GM12891 (cell line): ENCODE results near the gene CLIC6.
A peak's percentile ranks its signal among the peaks of the same experiment; 100 is the strongest.

Source experiments
- DNase-seq: peaks from one replicate; pipeline ENCODE4 v3.0.0; 2011; ENCODE audit warnings: low spot score; ENCODE audit not compliant: insufficient read length
- FAIRE-seq: peaks from 2 replicates; lab custom pipeline; 2011; peaks lifted over from hg19 to GRCh38; lab: Jason Lieb, UNC
- PAX5 ChIP-seq: IDR thresholded peaks from 2 replicates; pipeline ENCODE4 v1.6.1; 2011; ENCODE audit warnings: low read length, moderate library complexity, mild to moderate bottlenecking; ENCODE audit not compliant: insufficient read depth, severe bottlenecking
- POLR2A ChIP-seq: IDR thresholded peaks from 2 replicates; pipeline ENCODE4 v1.6.1; 2011; ENCODE audit warnings: low read depth, low read length, control low read depth
- POLR2AphosphoS5 ChIP-seq: IDR thresholded peaks from 2 replicates; pipeline ENCODE4 v1.6.1; 2011; ENCODE audit warnings: low read depth, low read length, control low read depth
- POU2F2 ChIP-seq: IDR thresholded peaks from 2 replicates; pipeline ENCODE4 v1.6.1; 2011; ENCODE audit warnings: low read depth, mild to moderate bottlenecking, control low read depth, low read length, moderate library complexity
- SPI1 ChIP-seq: IDR thresholded peaks from 2 replicates; pipeline ENCODE4 v1.6.1; 2011; ENCODE audit warnings: low read depth, low read length, control low read depth
- TAF1 ChIP-seq: IDR thresholded peaks from 2 replicates; pipeline ENCODE4 v1.6.1; 2011; ENCODE audit warnings: low read depth, low read length, control low read depth

The CLIC6 gene

DNA sequence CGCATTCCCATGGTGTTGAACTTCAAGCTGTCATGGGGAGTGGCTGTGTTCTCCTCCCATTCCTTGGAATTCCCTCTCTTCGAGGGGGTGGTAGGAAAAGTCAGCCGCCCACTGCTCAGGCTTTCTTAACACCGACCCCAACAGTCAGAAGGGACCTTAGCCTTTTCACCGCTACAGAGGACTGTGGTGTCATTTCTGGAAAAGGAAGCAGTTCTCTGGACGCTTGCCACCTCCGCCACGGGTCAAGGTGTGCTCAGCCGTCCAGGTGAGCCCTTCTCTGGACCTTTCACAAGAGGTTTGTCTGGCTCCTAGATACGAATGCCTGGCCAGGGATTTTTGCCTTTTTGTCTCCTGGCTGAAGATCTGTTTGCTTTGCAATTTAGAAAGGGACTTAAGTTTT lies 31.8 kb downstream of the CLIC6 start:
- no peak for DNase-seq
- TF ChIP-seq POLR2A: no peak
- TF ChIP-seq POU2F2: no peak
- no peak for TF ChIP-seq TAF1
- TF ChIP-seq SPI1: no peak
- no peak for TF ChIP-seq PAX5
- no peak for TF ChIP-seq POLR2AphosphoS5
- no peak for FAIRE-seq

DNA sequence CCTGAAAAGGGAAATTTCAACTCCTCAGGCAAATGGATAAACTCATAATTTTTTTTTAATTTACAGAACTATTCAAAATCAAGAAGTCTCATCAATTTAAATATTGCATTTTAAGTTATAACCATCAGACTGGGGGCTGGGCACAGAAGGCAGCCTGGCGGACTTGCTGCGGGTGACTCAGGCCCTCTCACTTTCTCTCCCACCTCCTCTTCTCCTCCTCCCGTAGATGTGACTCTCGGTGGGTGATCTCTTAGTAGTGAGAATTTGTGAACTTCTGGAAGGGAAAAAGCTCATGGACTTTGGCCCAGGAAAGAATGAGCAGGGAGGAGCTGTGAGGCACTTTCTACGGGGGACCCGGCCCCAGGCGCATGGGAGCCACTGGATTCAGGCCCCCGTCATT lies 32.9 kb downstream of the CLIC6 start:
- DNase-seq: no peak
- no peak for FAIRE-seq

DNA sequence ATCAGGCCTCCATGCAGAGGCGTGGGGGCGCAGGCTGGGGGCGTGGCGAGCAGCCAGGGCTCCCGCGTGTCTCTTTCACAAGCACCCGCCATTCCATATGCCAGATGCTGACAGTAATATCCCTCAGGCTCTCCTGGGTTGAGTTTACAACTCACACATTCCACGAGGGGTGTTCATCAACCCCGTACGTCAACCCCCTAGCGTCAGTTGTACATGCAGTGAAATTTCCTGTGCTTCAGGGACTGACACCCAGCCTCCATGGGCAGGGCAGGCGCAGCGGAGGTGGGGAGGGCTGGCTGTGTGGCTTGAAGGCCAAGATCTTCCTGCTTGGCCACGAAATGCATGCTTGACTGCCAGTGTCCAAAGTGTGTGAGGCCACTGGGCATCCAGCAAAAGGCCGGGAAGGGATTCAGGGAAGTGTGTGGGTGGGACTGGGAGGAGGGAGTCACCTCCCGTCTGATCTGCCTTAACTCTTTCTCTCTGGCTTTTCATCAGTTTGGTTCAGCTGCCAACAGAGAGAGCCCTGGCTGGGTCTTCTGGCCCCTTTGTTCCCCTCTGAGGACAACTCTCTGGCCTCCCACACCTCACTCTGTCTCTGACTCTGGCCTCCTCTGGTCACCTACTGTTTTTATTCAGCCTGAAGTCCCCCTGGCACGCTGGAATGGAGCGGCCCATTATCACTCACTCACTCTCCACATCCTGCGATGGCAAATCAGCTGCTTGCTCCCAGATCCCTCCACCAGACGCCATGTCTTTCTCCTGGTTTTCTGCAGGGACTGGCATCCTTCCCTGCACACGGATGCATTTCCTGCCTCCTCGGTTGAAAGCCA lies 33.8 kb downstream of the CLIC6 start:
- FAIRE-seq (no peak), DNase-seq (no peak)
- no peak for TF ChIP-seq POLR2A
- no peak for TF ChIP-seq POU2F2
- TF ChIP-seq PAX5: no peak
- TF ChIP-seq SPI1: no peak
- no peak for TF ChIP-seq TAF1
- TF ChIP-seq POLR2AphosphoS5: no peak

More for the DNA sequence above, 32.9 kb downstream of the CLIC6 start:
- TF ChIP-seq POLR2A (no peak), POLR2AphosphoS5 (no peak), TAF1 (no peak), SPI1 (no peak), PAX5 (no peak), POU2F2 (no peak)

DNA sequence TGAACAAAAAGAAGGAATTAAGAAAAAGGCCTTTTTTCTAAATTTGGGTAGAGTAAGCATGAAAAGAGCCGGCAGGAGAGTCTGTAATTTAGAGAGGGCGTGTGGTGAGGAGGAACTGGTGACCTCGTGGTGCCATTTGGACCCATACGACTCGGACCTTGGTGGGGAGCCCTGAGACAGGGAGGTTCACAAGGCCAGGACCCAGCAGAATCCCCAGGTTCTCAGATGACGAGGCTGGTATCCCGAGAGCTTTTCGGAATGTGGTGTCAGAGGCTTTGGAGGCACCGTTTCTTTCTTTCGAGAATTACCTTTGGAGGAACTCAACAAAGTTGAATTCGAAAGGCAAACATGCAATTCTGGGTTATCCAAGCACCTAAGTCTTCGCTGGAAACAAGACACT lies 34.8 kb downstream of the CLIC6 start:
- no peak for DNase-seq
- TF ChIP-seq PAX5: no peak
- TF ChIP-seq TAF1: no peak
- no peak for TF ChIP-seq SPI1
- no peak for TF ChIP-seq POLR2A
- no peak for TF ChIP-seq POLR2AphosphoS5
- TF ChIP-seq POU2F2: no peak
- no peak for FAIRE-seq

DNA sequence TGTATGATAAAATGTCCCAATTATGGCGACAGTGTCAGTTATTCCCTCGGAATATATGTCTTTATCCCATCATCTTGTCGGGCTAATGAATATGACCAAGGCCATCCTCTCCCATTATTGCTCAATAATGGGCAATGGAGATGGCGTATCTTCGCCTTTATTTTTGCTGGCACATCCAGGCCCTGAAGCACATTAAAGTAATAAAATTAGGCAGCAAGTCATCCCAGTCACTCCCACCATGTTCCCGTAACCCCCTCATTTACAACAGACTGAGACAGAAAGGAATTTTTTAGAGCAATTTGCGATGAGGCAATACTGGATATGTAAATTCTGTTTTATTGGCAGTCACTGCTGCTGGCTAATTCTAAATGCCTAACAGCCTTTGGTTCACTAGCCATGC lies 35.3 kb downstream of the CLIC6 start:
- DNase-seq (no peak), FAIRE-seq (no peak)
- TF ChIP-seq TAF1 (no peak), SPI1 (no peak), POU2F2 (no peak), POLR2AphosphoS5 (no peak), PAX5 (no peak), POLR2A (no peak)

DNA sequence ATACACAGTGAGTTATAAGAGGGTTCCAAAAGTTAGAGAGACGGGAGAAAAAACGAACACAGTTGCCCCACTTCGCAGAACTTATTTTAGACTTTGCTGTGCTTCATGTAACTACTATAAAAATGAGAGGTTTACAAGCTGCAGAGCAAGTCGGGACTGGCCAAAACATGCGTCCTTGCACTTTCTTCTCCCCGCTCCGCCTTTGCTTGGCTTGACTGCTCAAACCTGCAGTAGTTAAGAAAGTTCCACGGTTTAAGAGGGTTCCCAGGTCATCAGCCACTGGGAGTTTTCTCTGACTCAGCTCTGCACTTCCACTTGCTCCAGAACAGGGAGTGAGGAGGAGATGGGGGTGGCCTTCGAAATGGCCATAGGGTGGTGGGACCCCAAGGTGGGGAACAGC lies 36.2 kb downstream of the CLIC6 start:
- no peak for DNase-seq
- no peak for FAIRE-seq
- TF ChIP-seq TAF1 (no peak), POLR2A (no peak), SPI1 (no peak), POLR2AphosphoS5 (no peak), POU2F2 (no peak), PAX5 (no peak)

DNA sequence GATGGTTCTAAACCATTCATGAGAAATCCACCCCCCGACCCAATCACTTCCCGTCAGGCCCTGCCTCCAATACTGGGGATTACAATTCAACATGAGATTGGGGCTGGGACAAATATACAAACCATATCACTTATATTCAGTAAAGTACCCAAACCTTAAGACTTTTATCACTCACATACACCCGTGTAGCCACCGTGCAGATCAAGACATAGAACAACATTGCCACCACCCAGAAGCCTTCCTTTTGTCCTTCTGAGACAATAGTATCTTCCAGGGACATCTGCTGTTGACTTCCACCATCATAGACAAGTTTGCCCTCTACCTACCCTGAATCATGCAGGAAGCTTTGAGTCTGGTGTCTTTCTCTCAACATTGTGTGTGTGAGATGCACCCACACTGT lies 37.5 kb downstream of the CLIC6 start:
- FAIRE-seq: no peak
- TF ChIP-seq POU2F2: no peak
- TF ChIP-seq TAF1: no peak
- TF ChIP-seq PAX5: no peak
- no peak for TF ChIP-seq SPI1
- no peak for TF ChIP-seq POLR2A
- TF ChIP-seq POLR2AphosphoS5: no peak
- no peak for DNase-seq

DNA sequence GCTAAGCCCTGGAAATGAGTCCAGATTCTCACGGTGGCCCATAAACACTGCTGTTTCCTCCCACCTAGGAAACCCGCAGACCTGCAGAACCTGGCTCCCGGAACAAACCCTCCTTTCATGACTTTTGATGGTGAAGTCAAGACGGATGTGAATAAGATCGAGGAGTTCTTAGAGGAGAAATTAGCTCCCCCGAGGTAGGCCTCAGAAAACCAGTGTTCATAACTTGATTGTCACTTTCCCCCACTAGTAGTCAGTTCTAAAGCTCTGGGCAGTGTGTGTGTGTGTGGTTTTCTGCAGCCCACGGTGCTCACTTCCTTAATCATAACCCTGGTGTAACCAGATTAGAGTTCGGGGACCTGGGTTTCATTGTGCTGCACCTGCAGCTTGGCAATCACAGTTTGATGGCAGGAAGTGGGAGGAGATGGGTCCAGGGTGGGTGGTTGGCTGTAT lies 39.1 kb downstream of the CLIC6 start:
- FAIRE-seq (peak; percentile 91), DNase-seq (peak; percentile 54)
- TF ChIP-seq POLR2A (0 out of 2 replicates have a peak, but pooled peaks have one; percentile 18), POU2F2 (0 out of 2 replicates have a peak, but pooled peaks have one; percentile 23), SPI1 (peak; percentile 95), TAF1 (peak; percentile 20; the same call in 1 of the 2 replicates), PAX5 (no peak), POLR2AphosphoS5 (no peak)

DNA sequence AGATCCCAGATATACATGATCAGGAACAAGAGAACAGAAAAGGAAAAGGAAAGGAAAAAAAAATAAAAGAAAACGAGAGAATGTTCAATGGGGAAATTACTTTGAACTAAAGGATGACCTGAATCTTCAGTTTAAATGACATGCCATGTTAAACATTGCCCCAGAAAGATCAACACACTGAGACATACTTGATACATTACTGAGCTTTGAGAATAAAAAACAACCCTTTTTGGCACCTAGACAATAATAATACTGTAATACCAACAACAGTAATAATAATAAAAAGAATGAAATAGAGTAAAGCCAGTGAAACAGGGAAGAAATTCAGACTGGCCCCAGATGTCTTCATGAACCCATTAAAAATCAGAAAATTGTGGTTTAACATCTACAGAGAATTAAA lies 44.8 kb downstream of the CLIC6 start:
- DNase-seq: no peak
- TF ChIP-seq SPI1 (no peak), TAF1 (no peak), POLR2AphosphoS5 (no peak), POU2F2 (no peak), POLR2A (no peak), PAX5 (no peak)
- no peak for FAIRE-seq
